GM12873 (cell line): ENCODE data around the gene DLGAP1.

Source experiments
- TF ChIP-seq, protein P1 (sequence below): IDR thresholded peaks from 2 replicates; pipeline ENCODE4 v1.5.1; 2012; ENCODE audit warnings: low read depth, mild to moderate bottlenecking, moderate library complexity, low read length, control low read depth; ENCODE audit not compliant: insufficient read depth; ENCODE audit errors: missing control alignments

The DLGAP1 gene

DNA sequence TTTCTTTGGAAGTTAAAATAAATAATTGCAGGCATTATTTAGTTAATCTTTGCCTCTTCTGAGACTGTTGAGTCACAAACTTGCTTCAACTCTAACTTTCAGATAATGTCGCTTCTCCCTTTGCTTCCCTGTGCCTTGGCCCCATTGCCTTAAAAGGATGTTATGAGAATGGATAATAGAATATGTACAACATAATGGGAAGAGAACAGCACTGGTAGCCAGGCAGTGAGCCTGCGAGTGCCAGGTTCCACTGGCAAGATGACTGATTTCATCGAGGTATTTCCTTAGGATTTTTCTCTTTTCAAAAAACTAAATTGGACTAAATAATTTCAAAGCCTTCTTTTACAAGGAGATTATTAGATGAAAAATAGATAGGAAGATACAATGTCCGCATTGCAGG, 584.2 kb downstream of the DLGAP1 start:
- TF ChIP-seq, protein P1, sequence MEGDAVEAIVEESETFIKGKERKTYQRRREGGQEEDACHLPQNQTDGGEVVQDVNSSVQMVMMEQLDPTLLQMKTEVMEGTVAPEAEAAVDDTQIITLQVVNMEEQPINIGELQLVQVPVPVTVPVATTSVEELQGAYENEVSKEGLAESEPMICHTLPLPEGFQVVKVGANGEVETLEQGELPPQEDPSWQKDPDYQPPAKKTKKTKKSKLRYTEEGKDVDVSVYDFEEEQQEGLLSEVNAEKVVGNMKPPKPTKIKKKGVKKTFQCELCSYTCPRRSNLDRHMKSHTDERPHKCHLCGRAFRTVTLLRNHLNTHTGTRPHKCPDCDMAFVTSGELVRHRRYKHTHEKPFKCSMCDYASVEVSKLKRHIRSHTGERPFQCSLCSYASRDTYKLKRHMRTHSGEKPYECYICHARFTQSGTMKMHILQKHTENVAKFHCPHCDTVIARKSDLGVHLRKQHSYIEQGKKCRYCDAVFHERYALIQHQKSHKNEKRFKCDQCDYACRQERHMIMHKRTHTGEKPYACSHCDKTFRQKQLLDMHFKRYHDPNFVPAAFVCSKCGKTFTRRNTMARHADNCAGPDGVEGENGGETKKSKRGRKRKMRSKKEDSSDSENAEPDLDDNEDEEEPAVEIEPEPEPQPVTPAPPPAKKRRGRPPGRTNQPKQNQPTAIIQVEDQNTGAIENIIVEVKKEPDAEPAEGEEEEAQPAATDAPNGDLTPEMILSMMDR = no peak

DNA sequence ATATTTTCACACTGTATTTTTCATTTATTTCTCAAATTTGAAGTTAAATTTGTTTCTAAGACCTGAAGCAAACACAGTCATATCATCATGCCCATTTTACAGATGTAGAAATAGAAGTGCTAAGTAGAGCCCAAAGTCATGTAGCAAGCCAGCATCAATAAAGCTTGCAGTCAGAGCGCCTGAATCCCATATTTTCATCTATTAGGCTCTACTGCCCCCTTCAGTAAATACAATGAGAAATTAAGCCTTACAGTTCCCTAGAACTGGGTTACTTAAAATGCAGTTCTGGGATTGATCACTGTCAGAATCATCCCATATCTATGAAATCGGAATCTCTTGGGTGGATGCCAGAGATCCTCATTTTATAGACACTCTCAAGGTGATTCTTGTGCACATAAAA, 585.3 kb downstream of the DLGAP1 start:
- TF ChIP-seq, protein P1 = peak; percentile 16

DNA sequence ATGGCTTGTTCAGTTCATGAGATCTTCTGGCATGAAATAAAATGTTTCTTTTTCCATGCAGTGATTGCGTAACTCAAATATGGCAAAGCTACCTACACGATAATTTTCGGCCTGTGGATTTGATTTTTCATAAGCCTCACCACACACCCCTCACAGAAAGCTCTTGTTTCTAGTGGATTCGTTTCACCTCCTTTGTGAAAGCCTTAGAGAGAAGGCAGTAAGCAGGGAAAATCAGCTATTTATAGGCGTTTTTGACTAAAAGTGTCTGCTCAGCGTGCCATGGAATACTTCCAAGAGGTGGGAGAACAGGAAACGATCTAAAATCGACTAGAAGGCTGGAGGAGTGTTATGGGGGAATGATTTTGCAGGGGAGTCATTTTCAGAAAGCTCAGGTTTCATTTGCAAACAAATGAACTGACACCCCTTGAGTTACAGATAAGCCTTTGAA, 587.2 kb downstream of the DLGAP1 start:
- TF ChIP-seq, protein P1 = no peak

DNA sequence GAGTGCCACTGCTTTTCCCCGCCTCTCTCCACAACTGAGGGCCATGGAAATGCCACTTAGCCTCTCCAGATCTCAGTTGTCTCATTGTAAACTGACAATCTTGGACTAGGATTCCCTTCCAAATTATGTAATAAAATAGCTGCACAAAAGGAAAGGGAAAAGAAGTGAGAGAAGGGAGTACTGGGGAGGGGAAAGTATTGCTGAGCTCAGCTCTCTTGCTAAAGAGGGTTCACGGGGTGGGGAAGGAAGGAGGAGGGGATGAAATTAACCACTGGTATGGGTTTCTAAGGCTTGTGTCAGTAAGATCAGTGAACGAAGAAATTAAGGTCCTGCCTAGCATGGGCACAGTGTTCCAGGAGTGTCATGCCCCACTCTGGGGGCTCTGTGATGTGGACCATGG, 587.9 kb downstream of the DLGAP1 start:
- TF ChIP-seq, protein P1 = no peak

DNA sequence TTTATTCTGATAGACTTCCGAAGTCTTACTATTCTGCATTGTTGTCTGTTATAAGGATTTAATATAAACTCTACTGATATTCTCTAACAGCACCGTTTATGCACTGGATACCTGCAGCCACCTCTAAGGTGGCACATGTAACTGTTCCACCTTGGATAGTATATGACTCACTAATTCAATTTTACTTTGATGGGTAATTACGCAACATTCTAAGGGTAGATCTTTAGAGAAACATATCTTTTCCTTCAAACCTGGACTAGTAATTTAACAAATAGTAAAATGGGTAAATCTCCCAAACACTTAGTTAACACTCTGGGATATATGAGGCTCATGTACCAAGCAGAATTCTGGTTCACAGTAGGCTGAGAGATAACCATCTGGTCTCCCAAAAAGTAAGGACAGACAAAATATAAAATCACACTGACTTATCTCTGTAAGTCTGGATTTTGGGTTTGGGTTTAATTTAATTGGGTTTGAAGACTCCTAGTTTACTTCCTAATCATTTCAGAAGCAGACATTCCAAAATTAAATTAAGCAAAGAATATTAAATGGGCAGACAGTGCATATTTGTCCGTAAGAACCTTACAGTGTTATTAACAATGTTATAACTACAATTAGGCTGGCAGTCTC, 590.3 kb downstream of the DLGAP1 start:
- TF ChIP-seq, protein P1 = no peak

DNA sequence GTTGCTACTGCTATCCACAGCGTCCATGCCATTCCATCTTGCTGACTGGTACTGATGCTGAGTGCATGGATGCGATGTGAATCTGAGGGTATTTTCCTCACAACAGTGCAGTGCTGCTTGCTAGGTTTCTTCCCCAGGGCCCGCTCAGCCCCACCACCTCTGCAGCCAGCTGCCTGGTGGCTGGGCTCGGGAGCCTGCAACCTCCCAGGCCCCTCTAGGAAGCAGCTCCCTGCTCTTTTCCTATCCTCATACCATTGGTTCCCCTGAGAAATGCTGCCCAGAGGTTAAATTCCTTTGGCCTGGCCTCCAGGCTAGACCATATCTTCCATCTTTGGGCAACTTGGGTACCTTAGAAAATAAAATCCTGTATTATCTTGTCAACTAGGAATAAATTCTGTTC, 591.5 kb downstream of the DLGAP1 start:
- TF ChIP-seq, protein P1 = no peak

DNA sequence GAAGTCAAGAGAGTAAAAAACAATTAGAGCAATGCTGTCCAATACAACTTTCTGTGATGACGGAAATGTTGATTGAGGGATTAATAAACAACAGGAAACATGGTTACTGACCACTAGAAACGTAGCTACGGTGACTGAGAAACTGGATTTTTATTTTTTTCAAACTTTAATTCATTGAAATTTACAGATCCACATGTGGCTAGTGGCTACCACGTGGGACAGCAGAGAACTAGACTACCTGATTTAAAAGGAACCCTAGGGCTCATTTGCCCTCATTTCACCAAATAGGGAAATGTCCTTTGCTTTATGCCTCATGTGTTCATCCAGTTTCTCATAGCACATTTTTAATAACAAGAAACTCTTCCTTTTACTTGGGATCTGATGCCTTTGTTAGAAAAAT, 592.1 kb downstream of the DLGAP1 start:
- TF ChIP-seq, protein P1 = no peak
